H4 (cell line): ENCODE results near the gene PMM2. TPM values are rescaled to one million over a fixed set of nuclear protein-coding genes. Genes with fewer than 3 reads are reported as not detected.

Experiments used
- DNase-seq: peaks from one replicate; pipeline ENCODE4 v3.0.0-alpha.2; 2015; ENCODE audit warnings: low spot score
- total RNA-seq: library from RNA; depleted of rRNA; stranded (reverse); fragments of >200 nt; shearing (Covaris generic); gene quantifications from 2 replicates; pipeline ENCODE4 v1.2.3, GENCODE V29; 2014

Gene PMM2
- total RNA-seq, 1 experiment from 2014 or later, result 34.9 TPM

GRCh38 chr16:8850279-8850885 is 52.7 kb downstream of the PMM2 start:
- peak; percentile 16 for DNase-seq

- DNase-seq, result no peak
Measured at GRCh38 chr16:8851761-8852403, 54.2 kb downstream of the PMM2 start.

- DNase-seq, result no peak
Measured at GRCh38 chr16:8852534-8852933, 54.9 kb downstream of the PMM2 start.

DNA sequence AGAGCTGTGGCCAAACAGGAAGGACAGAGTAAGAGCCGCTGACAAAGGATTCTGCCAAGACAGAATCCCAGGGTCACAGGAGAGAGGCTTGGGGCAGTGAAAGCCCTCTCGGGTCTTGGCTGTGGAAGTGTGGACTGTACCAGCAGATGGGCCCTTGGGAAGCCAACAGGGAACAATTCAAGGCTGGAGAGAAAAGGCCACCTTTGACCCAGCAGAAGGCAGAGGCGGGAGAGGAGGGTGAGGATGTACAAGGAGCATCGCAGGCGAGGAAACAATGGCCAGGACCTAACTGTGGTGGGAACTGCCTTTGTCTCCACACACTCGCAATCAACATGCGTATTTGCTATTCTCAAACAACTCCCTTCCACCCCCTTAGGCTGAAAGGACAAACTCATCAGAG is 55.5 kb downstream of the PMM2 start:
- no peak for DNase-seq

- DNase-seq, result no peak
Measured at GRCh38 chr16:8853611-8854010, 56.0 kb downstream of the PMM2 start.

DNA sequence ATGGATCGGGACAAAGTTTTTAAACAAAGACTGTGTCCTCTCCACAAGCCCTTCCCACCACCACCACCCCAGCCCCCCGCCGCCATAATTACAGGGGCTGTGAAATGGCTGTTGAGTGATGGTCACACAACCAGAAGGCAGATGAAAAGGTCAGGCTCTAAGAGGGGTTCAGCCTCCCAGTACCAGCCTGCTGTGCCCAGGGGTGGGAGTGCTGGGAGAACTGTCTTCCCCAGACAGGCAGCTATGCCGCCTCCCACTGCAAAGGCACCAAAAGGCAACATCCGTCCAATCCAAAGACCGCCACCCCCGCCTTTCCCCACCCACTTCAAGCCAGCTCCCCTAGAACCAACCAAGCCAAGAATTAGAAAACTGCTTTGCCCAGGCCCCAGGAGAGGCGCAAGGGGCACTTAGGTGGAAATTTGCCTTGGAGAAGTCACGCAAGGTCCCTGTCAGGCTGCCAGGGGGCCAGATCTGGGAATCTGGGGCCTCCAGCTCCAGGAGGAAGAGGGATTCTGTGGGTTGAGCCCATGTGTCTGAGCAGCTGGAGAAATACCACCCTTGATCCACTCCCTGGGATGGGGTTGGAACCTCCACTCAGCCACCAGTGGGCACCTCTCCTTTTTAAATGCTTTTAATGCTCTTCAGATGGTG is 56.8 kb downstream of the PMM2 start:
- DNase-seq, result no peak

- no peak for DNase-seq
Measured at GRCh38 chr16:8855051-8855786, 57.6 kb downstream of the PMM2 start.

DNA sequence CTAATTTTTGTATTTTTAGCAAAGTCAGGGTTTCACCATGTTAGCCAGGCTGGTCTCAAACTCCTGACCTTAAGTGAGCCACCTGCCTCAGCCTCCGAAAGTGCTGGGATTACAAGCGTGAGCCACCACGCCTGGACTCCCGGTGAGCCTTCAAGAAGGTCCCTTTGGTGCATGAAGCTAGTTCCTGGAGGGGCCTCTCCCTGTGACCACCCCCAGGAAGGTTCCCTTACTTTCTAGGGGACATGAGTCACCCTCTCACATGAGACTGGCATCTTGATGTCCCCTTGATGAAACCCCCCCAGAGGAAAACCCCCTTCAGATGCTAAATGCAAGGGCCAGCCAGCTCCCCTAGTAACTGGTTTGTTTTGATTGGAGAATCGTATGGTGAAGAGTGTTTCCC is 58.3 kb downstream of the PMM2 start:
- no peak for DNase-seq

- DNase-seq, result no peak
Measured at GRCh38 chr16:8858994-8859912, 61.6 kb downstream of the PMM2 start.

DNA sequence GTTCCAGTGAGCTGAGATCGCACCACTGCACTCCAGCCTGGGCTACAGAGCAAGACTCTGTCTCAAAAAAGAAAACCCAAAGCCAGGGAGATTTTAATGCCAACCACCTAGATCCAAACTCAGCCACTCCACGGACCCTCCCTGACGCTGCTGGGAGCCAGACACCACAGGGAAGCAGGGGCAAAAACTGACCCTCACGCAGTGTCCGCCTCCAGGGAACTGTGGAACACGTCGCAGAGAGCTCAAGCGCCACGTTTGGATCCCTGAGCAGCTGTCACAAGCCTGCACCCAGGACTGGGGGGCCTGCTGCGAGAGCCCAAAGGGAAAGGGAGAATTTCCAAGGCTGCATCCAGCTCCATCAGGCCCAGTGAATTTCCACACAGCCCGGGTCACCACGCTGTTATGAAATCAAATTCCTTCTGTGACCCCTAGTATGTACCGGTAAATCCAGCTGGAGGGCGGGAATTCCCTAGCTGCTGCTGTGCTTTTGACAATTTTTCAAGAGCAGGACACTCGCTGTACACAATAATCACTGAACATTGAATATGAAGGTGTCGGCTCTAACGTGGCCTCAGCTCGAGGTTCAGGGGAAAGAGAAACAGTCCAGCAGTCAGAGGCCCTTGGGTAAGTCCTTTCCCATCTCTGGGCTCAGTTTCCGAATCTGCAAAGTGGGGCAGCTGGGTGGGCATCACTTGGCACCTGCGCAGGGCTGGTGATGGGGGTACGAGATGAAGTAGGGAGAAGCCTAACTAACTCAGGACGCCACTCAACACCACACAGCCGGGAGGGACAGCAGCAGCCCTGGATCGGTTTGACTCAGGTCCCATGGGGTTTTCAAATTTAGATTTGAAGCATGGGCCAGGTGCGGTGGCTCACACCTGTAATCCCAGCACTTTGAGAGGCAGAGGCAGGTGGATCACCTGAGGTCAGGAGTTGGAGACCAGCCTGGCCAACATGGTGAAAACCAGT is 62.6 kb downstream of the PMM2 start:
- no peak for DNase-seq

DNA sequence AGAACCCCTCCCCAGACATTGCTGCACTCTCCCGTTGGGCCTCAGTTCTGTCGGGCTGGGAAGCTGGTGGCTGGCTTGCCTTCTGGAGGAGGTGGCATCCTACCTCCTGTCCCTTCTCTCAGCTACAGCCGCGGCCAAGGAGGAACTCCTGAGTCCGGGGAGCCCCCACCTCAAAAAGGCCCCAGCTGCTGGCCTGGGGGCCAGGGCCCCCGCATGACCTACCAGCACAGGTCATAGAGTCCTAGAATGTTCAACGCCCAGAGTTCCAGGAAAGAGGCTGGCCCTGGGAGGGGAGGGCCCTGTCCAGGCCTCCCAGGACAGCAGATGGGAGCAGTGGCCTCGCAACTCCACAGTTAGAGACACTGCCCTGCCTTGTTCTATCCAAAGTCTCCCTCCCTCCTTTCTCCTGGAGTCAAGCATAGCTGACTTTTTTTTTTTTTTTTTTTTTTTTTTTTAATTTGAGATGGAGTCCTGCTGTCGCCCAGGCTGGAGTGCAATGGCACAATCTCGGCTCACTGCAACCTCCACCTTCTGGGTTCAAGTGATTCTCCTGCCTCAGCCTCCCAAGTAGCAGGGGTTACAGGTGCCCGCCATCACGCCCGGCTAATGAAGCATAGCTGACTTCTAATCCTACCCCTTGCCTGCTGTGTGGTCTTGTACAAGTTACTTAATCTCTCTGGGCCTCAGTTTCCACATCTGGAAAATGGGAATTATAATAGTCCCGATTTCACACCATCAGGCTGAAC is 64.1 kb downstream of the PMM2 start:
- no peak for DNase-seq

- DNase-seq, result no peak
Measured at GRCh38 chr16:8862309-8863130, 64.9 kb downstream of the PMM2 start.

DNA sequence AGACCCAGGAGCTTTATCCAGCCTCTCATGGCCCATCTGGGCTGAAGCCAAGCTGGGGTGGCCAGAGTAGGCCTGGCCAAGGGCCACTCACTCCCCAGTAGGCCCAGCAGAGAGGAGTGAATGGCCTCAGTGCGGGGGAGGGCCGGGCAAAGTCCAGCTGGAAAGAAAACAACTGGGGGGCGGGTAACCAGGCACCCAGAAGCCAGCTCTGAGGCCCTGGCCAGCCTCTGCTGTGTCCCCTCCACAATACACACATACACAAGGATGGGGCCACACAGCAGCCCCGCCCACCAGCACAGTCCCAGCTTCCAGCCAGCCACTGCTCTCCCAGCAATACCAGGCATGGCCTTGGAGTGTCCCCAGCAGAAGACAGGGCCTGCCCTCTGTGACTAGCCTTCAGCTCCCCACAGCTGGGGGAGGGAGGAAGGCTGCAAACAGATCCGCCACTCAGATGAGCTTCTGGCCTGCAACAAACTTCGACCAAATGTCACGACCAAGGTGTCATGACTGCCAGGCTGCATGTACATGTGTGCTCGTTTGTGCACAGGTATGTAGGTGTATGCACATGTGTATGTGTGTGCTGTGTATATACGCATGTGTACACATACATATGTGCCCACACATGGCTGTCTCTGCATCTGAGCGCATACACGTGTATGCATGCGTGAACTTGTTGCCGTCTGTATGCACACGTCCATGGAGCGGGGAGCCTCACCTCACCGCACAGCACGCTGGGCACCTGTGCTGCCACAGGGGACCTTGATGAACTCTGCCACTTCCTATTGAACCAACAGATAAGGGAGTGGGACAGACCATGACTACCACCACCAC is 66.2 kb downstream of the PMM2 start:
- DNase-seq, result peak; percentile 58

DNA sequence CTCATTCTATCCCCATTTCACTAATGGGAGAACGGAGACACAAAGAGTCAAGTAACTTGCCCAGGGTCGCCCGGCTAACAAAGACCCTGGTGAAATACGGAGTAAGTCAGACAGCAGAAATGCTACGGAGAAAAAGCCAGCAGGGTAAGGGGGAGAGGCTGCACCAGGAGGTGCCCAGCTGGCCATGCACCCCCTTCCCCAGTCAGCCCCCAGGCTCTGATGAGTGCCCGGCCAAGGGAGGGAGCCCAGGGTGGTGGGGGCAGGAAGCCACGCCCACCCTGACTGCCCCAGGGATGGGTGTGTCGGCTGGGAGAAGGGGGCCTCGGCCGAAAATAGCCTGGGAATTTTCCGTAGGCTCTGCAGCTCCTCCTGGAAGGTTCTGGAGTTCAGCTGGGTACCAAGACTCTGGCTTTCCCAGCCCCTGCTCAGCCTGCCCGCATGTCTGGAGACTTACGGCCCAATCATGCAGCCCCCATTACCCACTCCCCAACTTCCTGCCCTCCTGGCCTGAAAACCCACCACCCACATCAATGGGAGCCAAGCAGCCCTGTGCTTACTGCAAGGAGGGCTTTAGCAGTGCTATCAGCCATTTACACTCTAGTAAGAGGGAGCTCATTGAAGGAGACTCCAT is 67.0 kb downstream of the PMM2 start:
- no peak for DNase-seq

GRCh38 chr16:8865145-8865882 is 67.7 kb downstream of the PMM2 start:
- no peak for DNase-seq

DNA sequence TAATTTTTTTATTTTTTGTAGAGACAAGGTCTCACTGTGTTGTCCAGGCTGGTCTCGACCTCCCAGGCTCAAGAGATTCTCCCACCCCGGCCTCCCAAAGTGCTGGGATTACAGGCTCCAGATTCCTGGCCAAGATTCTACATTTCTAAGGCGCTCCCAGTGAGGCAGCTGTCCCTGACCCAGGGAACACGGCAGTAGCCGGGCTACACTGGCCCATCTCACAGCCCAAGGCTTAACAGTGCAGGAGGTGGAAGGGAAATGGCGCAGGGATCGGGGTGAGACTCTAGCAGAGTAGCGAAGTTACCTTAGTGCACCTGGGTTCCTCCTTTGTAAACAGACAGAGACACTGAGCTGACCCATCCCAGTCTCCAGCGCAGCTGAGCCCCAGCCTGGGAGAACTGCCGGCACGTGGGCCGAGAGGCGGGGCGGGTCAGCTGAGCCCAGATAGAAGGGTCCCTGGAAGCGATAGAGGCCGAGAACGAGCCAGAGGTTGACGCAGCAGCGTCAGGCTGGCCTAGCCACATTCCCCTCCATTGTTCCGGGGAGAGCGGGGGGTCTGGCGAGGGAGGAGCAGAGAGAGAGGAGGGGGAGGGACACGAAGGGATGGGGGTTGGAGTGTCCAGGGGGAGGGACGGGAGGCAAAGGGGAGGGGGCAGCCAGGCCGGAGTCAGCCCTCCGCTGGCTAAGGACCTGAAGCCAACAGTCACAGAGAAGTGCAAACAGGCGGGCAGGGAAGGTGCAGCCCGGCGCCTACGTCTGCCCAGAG is 68.7 kb downstream of the PMM2 start:
- no peak for DNase-seq
